IMR-90 (cell line): Measurements from ENCODE around the gene CNKSR3. TPM values are rescaled to one million over a fixed set of nuclear protein-coding genes. Genes with fewer than 3 reads are reported as not detected.

Experiments
- ATAC-seq: fragments of 200-7000 bp; cut with Tn5 transposase; 2 replicates; pipeline ENCODE4 v1.9.1; 2020; ENCODE audit warnings: low read depth, mild to moderate bottlenecking, moderate library complexity
- BruUV-seq: library from RNA; stranded (reverse); fragments of 400-500 nt; replicated peaks from 2 replicates; lab custom pipeline; 2021; lab: Mats Ljungman, UMichigan
- CTCF ChIA-PET: fragments of 300-600 bp; formaldehyde crosslinking; extraction: SDS; loops from one replicate; lab custom pipeline; 2021; ENCODE audit warnings: antibody characterized with exemption; lab: Yijun Ruan, JAX
- POLR2A ChIA-PET: fragments of 300-600 bp; sonication (Branson Sonifier 250); formaldehyde crosslinking; loops from one replicate; lab custom pipeline; 2022; ENCODE audit warnings: antibody characterized with exemption; ENCODE audit not compliant: unreplicated experiment; lab: Charles Lee
- DNase-seq: peaks from one replicate; pipeline ENCODE4 v3.0.0; 2013
- H2AFZ ChIP-seq: replicated peaks from 2 replicates; pipeline ENCODE3; 2013; ENCODE audit warnings: low read length, mild to moderate bottlenecking; ENCODE audit not compliant: poor library complexity
- H2AK5ac ChIP-seq: 2 replicates; pipeline ENCODE4 v1.6.1; 2013; ENCODE audit warnings: low read depth, low read length, inconsistent platforms
- H2AK9ac ChIP-seq: replicated peaks from 2 replicates; pipeline ENCODE3; 2013; ENCODE audit warnings: mild to moderate bottlenecking, low read depth, low read length, moderate library complexity; ENCODE audit not compliant: poor library complexity
- H2BK120ac ChIP-seq: 2 replicates; pipeline ENCODE4 v1.6.1; 2013; ENCODE audit warnings: low read depth, low read length, inconsistent platforms
- H2BK15ac ChIP-seq: 3 replicates; pipeline ENCODE4 v1.6.1; 2013; ENCODE audit warnings: low read depth, low read length, inconsistent platforms
- H2BK20ac ChIP-seq: 2 replicates; pipeline ENCODE4 v1.6.1; 2013; ENCODE audit warnings: low read depth, mild to moderate bottlenecking, inconsistent platforms, low read length, moderate library complexity
- H2BK5ac ChIP-seq: 2 replicates; pipeline ENCODE4 v1.6.1; 2013; ENCODE audit warnings: mild to moderate bottlenecking, low read depth, low read length, inconsistent platforms; ENCODE audit not compliant: poor library complexity, severe bottlenecking
- H3K14ac ChIP-seq: replicated peaks from 2 replicates; pipeline ENCODE4 v1.6.1; 2013; ENCODE audit warnings: low read depth, low read length, inconsistent platforms
- H3K18ac ChIP-seq: 2 replicates; pipeline ENCODE4 v1.6.1; 2013; ENCODE audit warnings: low read depth, low read length, control low read depth
- H3K23ac ChIP-seq: 2 replicates; pipeline ENCODE4 v1.6.1; 2013; ENCODE audit warnings: low read depth, low read length, inconsistent platforms
- H3K27ac ChIP-seq: 2 replicates; pipeline ENCODE4 v1.5.1; 2013; ENCODE audit warnings: mild to moderate bottlenecking, control low read depth, low read length; ENCODE audit not compliant: insufficient read depth
- H3K27me3 ChIP-seq: 2 replicates; pipeline ENCODE4 v1.6.1; 2013; ENCODE audit warnings: low read length; ENCODE audit not compliant: control insufficient read depth, insufficient read depth
- H3K36me3 ChIP-seq: 2 replicates; pipeline ENCODE4 v1.6.1; 2013; ENCODE audit warnings: low read length, mixed read lengths; ENCODE audit not compliant: control insufficient read depth, insufficient read depth
- H3K4ac ChIP-seq: 2 replicates; pipeline ENCODE4 v1.6.1; 2013; ENCODE audit warnings: low read depth, low read length, inconsistent platforms
- H3K4me1 ChIP-seq: 2 replicates; pipeline ENCODE4 v1.6.1; 2013; ENCODE audit warnings: low read length, mixed read lengths; ENCODE audit not compliant: control insufficient read depth, insufficient read depth
- H3K4me2 ChIP-seq: 2 replicates; pipeline ENCODE4 v1.6.1; 2013; ENCODE audit warnings: low read depth, mild to moderate bottlenecking, control low read depth, low read length, moderate library complexity
- H3K4me3 ChIP-seq: 2 replicates; pipeline ENCODE4 v1.5.1; 2013; ENCODE audit warnings: low read depth, mild to moderate bottlenecking, control low read depth, low read length, moderate library complexity; ENCODE audit not compliant: insufficient read depth
- H3K56ac ChIP-seq: 2 replicates; pipeline ENCODE4 v1.6.1; 2013; ENCODE audit warnings: low read length, inconsistent platforms; ENCODE audit not compliant: insufficient read depth; ENCODE audit errors: extremely low read depth
- H3K79me1 ChIP-seq, 2 experiments: 2 replicates each; pipeline ENCODE4 v1.6.1; 2013; ENCODE audit warnings: low read length in 2 of 2, inconsistent platforms in 1 of 2, low read depth in 1 of 2
- H3K9ac ChIP-seq: 2 replicates; pipeline ENCODE4 v1.6.1; 2013; ENCODE audit warnings: low read depth, low read length, control low read depth
- H3K9me1 ChIP-seq: 2 replicates; pipeline ENCODE4 v1.6.1; 2013; ENCODE audit warnings: low read length, inconsistent platforms; ENCODE audit not compliant: insufficient read depth
- H3K9me3 ChIP-seq: 2 replicates; pipeline ENCODE4 v1.6.1; 2013; ENCODE audit warnings: low read length; ENCODE audit not compliant: control insufficient read depth, insufficient read depth
- H4K20me1 ChIP-seq: 2 replicates; pipeline ENCODE4 v1.6.1; 2013; ENCODE audit warnings: low read length, inconsistent platforms; ENCODE audit not compliant: insufficient read depth
- H4K5ac ChIP-seq: 2 replicates; pipeline ENCODE4 v1.6.1; 2013; ENCODE audit warnings: mild to moderate bottlenecking, low read depth, low read length, control low read depth
- H4K8ac ChIP-seq, 2 experiments: 2 replicates each; pipeline ENCODE4 v1.6.1; 2013; ENCODE audit warnings: low read depth in 2 of 2, low read length in 2 of 2, control low read depth in 1 of 2, inconsistent platforms in 1 of 2
- H4K91ac ChIP-seq: 2 replicates; pipeline ENCODE4 v1.6.1; 2013; ENCODE audit warnings: low read depth, low read length, inconsistent platforms; ENCODE audit not compliant: insufficient read depth
- BHLHE40 ChIP-seq: fragments of 150-350 bp; IDR thresholded peaks from 2 replicates; pipeline ENCODE4 v1.6.1; 2016; ENCODE audit warnings: mild to moderate bottlenecking, low read depth, low read length
- CEBPB ChIP-seq: IDR thresholded peaks from 2 replicates; pipeline ENCODE4 v1.6.1; 2012; ENCODE audit warnings: low read depth, low read length, improper control_type of control experiment
- CHD1 ChIP-seq: IDR thresholded peaks from 2 replicates; pipeline ENCODE4 v1.6.1; 2012; ENCODE audit warnings: low read depth, low read length, improper control_type of control experiment
- FOS ChIP-seq: fragments of 150-350 bp; IDR thresholded peaks from 2 replicates; pipeline ENCODE4 v1.6.1; 2016; ENCODE audit warnings: low read depth, low read length
- MAFK ChIP-seq: IDR thresholded peaks from 2 replicates; pipeline ENCODE4 v1.6.1; 2012; ENCODE audit warnings: low read depth, low read length, improper control_type of control experiment
- MAZ ChIP-seq: IDR thresholded peaks from 2 replicates; pipeline ENCODE4 v1.6.1; 2012; ENCODE audit warnings: low read depth, mild to moderate bottlenecking, low read length, improper control_type of control experiment, moderate library complexity, borderline replicate concordance
- MXI1 ChIP-seq: IDR thresholded peaks from 2 replicates; pipeline ENCODE4 v1.6.1; 2012; ENCODE audit warnings: low read depth, mild to moderate bottlenecking, low read length, moderate library complexity, borderline replicate concordance
- NFE2L2 ChIP-seq: fragments of 150-350 bp; IDR thresholded peaks from 2 replicates; pipeline ENCODE4 v1.6.1; 2016; ENCODE audit warnings: low read depth, mild to moderate bottlenecking, low read length
- POLR2A ChIP-seq: IDR thresholded peaks from 2 replicates; pipeline ENCODE4 v1.6.1; 2012; ENCODE audit warnings: mild to moderate bottlenecking, low read depth, low read length
- RAD21 ChIP-seq: IDR thresholded peaks from 2 replicates; pipeline ENCODE4 v1.6.1; 2012; ENCODE audit warnings: low read length, improper control_type of control experiment
- RCOR1 ChIP-seq: IDR thresholded peaks from 2 replicates; pipeline ENCODE4 v1.6.1; 2012; ENCODE audit warnings: mild to moderate bottlenecking, low read length, improper control_type of control experiment; ENCODE audit not compliant: insufficient replicate concordance
- RFX5 ChIP-seq: IDR thresholded peaks from 2 replicates; pipeline ENCODE4 v1.8.0; 2012; ENCODE audit warnings: low read depth, mild to moderate bottlenecking, low read length, moderate library complexity
- SMC3 ChIP-seq: fragments of 150-350 bp; IDR thresholded peaks from 2 replicates; pipeline ENCODE4 v1.6.1; 2016; ENCODE audit warnings: low read depth, mild to moderate bottlenecking, antibody characterized with exemption, low read length, moderate library complexity
- USF2 ChIP-seq: fragments of 150-350 bp; IDR thresholded peaks from 2 replicates; pipeline ENCODE4 v1.6.1; 2017; ENCODE audit warnings: mild to moderate bottlenecking, antibody characterized with exemption, low read length, low read depth
- WGBS, 2 experiments: methylation state at CpG; one replicate each; pipeline versions ENCODE4 v1.1.5 to v1.1.7; 2013; ENCODE audit warnings: missing lambda C conversion rate in 2 of 2; ENCODE audit not compliant: insufficient read length in 1 of 2; ENCODE audit errors: extremely low coverage in 2 of 2; 5-methylcytosine and 5-hydroxymethylcytosine counted together
- dilution Hi-C: fragments of 300-500 bp; cut with HindIII; formaldehyde crosslinking; loops from one replicate; pipeline ENCODE4 v1.14.3; 2018; ENCODE audit warnings: low sequenced_read_pairs; ENCODE audit not compliant: unreplicated experiment
- in situ Hi-C: fragments of 300-500 bp; cut with MboI; formaldehyde crosslinking; loops from 3 replicates; pipeline ENCODE4 v1.14.3; 2019; ENCODE audit warnings: low sequenced_read_pairs, inconsistent platforms, mixed read lengths
- intact Hi-C: fragments of 100-400 bp; cut with micrococcal nuclease; formaldehyde crosslinking; loops from 2 replicates; pipeline ENCODE4 v1.10.0; 2022
- polyA plus RNA-seq, 3 experiments: library from polyadenylated mRNA; depleted of rRNA; stranded (reverse); fragments of >200 nt; gene quantifications; 2 replicates each; pipeline ENCODE4 v1.2.3, GENCODE V29; 2012; ENCODE audit warnings: low replicate concordance in 1 of 3
- total RNA-seq: library from RNA; depleted of rRNA; stranded (reverse); fragments of >200 nt; gene quantifications from 2 replicates; pipeline ENCODE4 v1.2.3, GENCODE V29; 2012
- TF ChIP-seq, protein P1 (sequence below): fragments of 150-350 bp; IDR thresholded peaks from 2 replicates; pipeline ENCODE4 v1.6.1; 2016; ENCODE audit warnings: low read depth, mild to moderate bottlenecking, low read length, moderate library complexity, borderline replicate concordance
- TF ChIP-seq, protein P2 (sequence below): conservative IDR thresholded peaks from 2 replicates; pipeline ENCODE4 v1.5.1; 2012; ENCODE audit warnings: mild to moderate bottlenecking, low read depth, low read length, improper control_type of control experiment

Gene CNKSR3
- total and polyA plus RNA-seq, 2 of the 4 experiments (the other 2 are of a cell fraction), result 6.7 to 15.8 TPM

- no peak overlapping the region for H4K5ac ChIP-seq
- POLR2A ChIA-PET, result no interaction called here
- no CpG with 5 or more reads among the region's 5 CpGs for WGBS, 2 experiments
- no peak overlapping the region for H3K14ac ChIP-seq
- CTCF ChIA-PET, result interaction anchor here (1.3 kb wide), 1 partner anchor 10 kb away, joined by 4 read pairs; the partner anchor contains the start of gene CNKSR3
- H3K4me1 ChIP-seq, result no peaks in the 10 kb centered on the region
- H2BK20ac ChIP-seq, result no peak overlapping the region
- H2BK15ac ChIP-seq, result no peak overlapping the region
- H2BK120ac ChIP-seq, result no peak overlapping the region
- no peak overlapping the region for H3K27ac ChIP-seq
- H2AK9ac ChIP-seq, result no peak overlapping the region
- no peaks in the 10 kb centered on the region for H3K79me1 ChIP-seq
- ATAC-seq, result no peak
- H2AFZ ChIP-seq, result no peak overlapping the region
- H3K9ac ChIP-seq, result no peak overlapping the region
- H3K18ac ChIP-seq, result no peak overlapping the region
- no peak overlapping the region for H4K8ac ChIP-seq
- intact Hi-C loops, result no loop called here
- H2BK5ac ChIP-seq, result no peak overlapping the region
- no TSS peak for BruUV-seq
- no peaks in the 10 kb centered on the region for H4K20me1 ChIP-seq
- no peak for TF ChIP-seq BHLHE40
- no peak for TF ChIP-seq SMC3
- TF ChIP-seq MAFK, result no peak
- no peak for TF ChIP-seq RAD21
- no peak for TF ChIP-seq NFE2L2
- TF ChIP-seq RCOR1, result no peak
- TF ChIP-seq FOS, result no peak
- TF ChIP-seq MAZ, result no peak
- no peak for TF ChIP-seq POLR2A
- TF ChIP-seq CHD1, result no peak
- TF ChIP-seq MXI1, result no peak
- TF ChIP-seq CEBPB, result no peak
- no peak for TF ChIP-seq USF2
- TF ChIP-seq, protein P1, sequence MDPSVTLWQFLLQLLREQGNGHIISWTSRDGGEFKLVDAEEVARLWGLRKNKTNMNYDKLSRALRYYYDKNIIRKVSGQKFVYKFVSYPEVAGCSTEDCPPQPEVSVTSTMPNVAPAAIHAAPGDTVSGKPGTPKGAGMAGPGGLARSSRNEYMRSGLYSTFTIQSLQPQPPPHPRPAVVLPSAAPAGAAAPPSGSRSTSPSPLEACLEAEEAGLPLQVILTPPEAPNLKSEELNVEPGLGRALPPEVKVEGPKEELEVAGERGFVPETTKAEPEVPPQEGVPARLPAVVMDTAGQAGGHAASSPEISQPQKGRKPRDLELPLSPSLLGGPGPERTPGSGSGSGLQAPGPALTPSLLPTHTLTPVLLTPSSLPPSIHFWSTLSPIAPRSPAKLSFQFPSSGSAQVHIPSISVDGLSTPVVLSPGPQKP, result no peak
- TF ChIP-seq, protein P2, sequence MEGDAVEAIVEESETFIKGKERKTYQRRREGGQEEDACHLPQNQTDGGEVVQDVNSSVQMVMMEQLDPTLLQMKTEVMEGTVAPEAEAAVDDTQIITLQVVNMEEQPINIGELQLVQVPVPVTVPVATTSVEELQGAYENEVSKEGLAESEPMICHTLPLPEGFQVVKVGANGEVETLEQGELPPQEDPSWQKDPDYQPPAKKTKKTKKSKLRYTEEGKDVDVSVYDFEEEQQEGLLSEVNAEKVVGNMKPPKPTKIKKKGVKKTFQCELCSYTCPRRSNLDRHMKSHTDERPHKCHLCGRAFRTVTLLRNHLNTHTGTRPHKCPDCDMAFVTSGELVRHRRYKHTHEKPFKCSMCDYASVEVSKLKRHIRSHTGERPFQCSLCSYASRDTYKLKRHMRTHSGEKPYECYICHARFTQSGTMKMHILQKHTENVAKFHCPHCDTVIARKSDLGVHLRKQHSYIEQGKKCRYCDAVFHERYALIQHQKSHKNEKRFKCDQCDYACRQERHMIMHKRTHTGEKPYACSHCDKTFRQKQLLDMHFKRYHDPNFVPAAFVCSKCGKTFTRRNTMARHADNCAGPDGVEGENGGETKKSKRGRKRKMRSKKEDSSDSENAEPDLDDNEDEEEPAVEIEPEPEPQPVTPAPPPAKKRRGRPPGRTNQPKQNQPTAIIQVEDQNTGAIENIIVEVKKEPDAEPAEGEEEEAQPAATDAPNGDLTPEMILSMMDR, result no peak
- TF ChIP-seq RFX5, result no peak
- H3K9me1 ChIP-seq, result no peaks in the 10 kb centered on the region
- H4K91ac ChIP-seq, result no peak overlapping the region
- no peak overlapping the region for H3K4me2 ChIP-seq
- no peak overlapping the region for H2AK5ac ChIP-seq
- H3K36me3 ChIP-seq, result no peaks in the 10 kb centered on the region
- no peak overlapping the region for H3K4ac ChIP-seq
- H3K23ac ChIP-seq, result no peak overlapping the region
- no peaks in the 10 kb centered on the region for H3K9me3 ChIP-seq
- H3K56ac ChIP-seq, result no peak overlapping the region
- in situ Hi-C loops, result no loop called here
- DNase-seq, result no peak
- no peak overlapping the region for H3K4me3 ChIP-seq
- dilution Hi-C loops, result no loop called here
- H3K27me3 ChIP-seq, result no peaks in the 10 kb centered on the region
Measured at GRCh38 chr6:154520280-154520679, 9.8 kb upstream of the CNKSR3 start.
